Measurements from ENCODE around the gene MCCC1. TPM values are rescaled to one million over a fixed set of nuclear protein-coding genes. Genes with fewer than 3 reads are reported as not detected.

The MCCC1 gene
- total RNA-seq, 1 experiment from 2014 or later, result 74.7 TPM

DNA sequence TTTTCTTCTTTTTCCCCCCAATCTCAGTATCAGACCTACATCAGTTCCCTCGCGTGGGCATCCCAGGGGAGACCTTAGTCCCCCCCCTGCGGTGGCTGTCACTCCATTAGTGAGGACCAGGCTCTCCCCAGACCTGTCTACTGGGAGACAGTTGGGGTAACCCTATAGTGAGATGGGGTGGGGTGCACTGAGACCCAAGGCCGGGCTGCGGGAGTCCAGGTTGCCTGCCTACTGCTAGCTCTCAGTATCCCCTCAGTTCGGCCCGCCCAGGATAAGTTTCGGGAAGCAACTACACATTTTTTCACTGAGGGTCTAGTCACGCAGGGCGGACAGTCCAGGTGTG is 118.3 kb downstream of the MCCC1 start:
- Mint-ChIP-seq H3K36me3 (ENCODE audit: insufficient read depth, unreplicated experiment) (peaks cover 25% of the 10 kb centered on the region), H3K9me3 (ENCODE audit: low read depth, unreplicated experiment) (no peaks in the 10 kb centered on the region), H3K27ac (ENCODE audit: unreplicated experiment) (peak overlapping the region; percentile 54), H3K27me3 (ENCODE audit: unreplicated experiment) (no peaks in the 10 kb centered on the region), H3K4me1 (ENCODE audit: low read depth, unreplicated experiment) (peaks cover 9% of the 10 kb centered on the region), H3K4me3 (ENCODE audit: low read depth, unreplicated experiment) (peak overlapping the region; percentile 92)
- intact Hi-C loops (cut with micrococcal nuclease; ENCODE audit: unreplicated experiment), result no loop called here
- CTCF ChIA-PET, result no interaction called here
- no peak for DNase-seq
- BruUV-seq (replicated peaks), result TSS peak; percentile 36
- no peak for TF ChIP-seq CTCF (IDR thresholded peaks at IDR 0.05; ENCODE audit: unreplicated experiment)

DNA sequence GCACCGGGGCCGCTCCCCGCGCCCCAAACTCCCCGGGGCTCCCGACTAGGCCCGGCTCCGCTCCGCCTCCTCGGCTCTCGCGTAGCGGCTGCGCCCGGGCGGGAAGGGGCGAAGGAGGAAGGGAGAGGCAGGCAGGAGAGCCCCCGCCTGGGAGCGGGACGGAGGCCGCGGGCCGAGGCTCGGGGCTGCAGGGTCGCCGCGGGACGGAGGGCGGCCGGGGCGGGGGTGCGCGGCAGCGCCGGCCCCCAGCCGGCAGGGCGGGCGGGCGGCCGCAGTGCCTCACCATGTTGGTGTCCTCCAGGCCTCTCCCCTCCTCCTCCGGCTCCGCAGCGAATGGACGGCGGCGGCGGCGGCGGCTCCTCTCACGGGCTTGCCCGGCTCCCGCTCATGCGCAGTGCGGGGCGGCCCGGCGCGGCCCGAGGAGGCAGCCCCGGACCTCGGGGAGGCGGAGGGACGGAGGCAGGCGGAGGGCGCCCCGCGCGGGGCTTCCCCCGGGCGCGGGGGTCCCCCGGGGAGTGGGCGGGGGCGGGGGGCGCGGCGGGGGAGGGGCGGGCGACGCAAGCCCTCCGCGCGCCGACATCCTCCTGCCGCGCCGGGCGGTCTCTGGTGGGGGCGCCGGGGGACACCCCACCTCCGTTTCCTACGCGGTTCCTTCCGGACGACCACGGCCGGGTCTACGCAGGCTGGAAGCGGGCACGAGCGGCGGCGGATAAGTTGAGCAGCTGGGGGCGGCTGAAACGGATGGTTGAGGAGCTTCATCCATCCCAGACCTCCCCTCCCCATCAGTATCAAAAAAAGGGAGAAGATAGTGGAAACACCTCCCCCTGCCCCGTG is 118.9 kb downstream of the MCCC1 start, which contains the start of gene DCUN1D1:
DCUN1D1 (minus strand) TSS at position 335 of the 834 bp plus-strand sequence; CDS start at position 286, 49 bp downstream.
- no peak for TF ChIP-seq CTCF (IDR thresholded peaks at IDR 0.05; ENCODE audit: unreplicated experiment)
- peaks cover 25% of the 10 kb centered on the region for H3K36me3 Mint-ChIP-seq (ENCODE audit: insufficient read depth, unreplicated experiment)
- H3K4me1 Mint-ChIP-seq (ENCODE audit: low read depth, unreplicated experiment), result peaks cover 9% of the 10 kb centered on the region
- BruUV-seq (replicated peaks), result no TSS peak
- H3K9me3 Mint-ChIP-seq (ENCODE audit: low read depth, unreplicated experiment), result no peaks in the 10 kb centered on the region
- peak; percentile 98 for DNase-seq
- peak within 1 kb of the TSS; percentile 77 for H3K27ac Mint-ChIP-seq (ENCODE audit: unreplicated experiment)
- H3K4me3 Mint-ChIP-seq (ENCODE audit: low read depth, unreplicated experiment), result peak within 1 kb of the TSS; percentile 92
- CTCF ChIA-PET, result no interaction called here
- intact Hi-C loops (cut with micrococcal nuclease; ENCODE audit: unreplicated experiment), result no loop called here
- no peaks in the 10 kb centered on the region for H3K27me3 Mint-ChIP-seq (ENCODE audit: unreplicated experiment)

GRCh38 chr3:182979674-182980191 is 119.6 kb downstream of the MCCC1 start:
- peak; percentile 44 for DNase-seq
- intact Hi-C loops (cut with micrococcal nuclease; ENCODE audit: unreplicated experiment), result no loop called here
- no peak for TF ChIP-seq CTCF (IDR thresholded peaks at IDR 0.05; ENCODE audit: unreplicated experiment)
- Mint-ChIP-seq H3K27me3 (ENCODE audit: unreplicated experiment) (no peaks in the 10 kb centered on the region), H3K36me3 (ENCODE audit: insufficient read depth, unreplicated experiment) (peaks cover 25% of the 10 kb centered on the region), H3K9me3 (ENCODE audit: low read depth, unreplicated experiment) (no peaks in the 10 kb centered on the region), H3K27ac (ENCODE audit: unreplicated experiment) (peak overlapping the region; percentile 77), H3K4me1 (ENCODE audit: low read depth, unreplicated experiment) (peaks cover 9% of the 10 kb centered on the region), H3K4me3 (ENCODE audit: low read depth, unreplicated experiment) (peak overlapping the region; percentile 92)
- no TSS peak for BruUV-seq (replicated peaks)
- CTCF ChIA-PET, result no interaction called here

DNA sequence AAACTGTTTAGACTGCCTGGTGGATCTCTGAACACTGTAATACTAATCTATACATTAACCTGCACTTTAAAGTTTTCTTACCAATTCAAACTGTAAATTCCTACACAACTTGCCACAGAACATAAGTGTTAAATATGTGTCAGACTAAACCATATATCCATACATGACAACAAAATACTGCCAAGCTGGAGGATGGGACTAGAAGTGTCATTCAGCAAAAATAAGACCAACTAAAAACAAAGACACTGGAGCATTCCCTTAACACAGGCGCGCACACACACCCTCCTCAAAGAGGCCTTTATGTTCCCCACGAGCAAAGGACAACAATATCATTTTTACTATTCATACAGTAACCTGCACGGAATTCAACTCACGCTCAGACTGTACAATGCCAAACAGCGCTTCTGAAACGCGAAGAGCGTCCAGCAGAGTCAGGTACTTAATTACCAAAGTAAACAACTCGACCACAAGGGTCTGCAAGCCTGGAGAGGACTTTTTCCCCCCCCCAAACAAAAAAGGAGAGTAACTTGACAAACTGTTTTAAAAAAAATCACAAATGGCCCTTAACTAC is 120.1 kb downstream of the MCCC1 start:
- intact Hi-C loops (cut with micrococcal nuclease; ENCODE audit: unreplicated experiment), result no loop called here
- Mint-ChIP-seq H3K9me3 (ENCODE audit: low read depth, unreplicated experiment) (no peaks in the 10 kb centered on the region), H3K36me3 (ENCODE audit: insufficient read depth, unreplicated experiment) (peaks cover 25% of the 10 kb centered on the region), H3K27me3 (ENCODE audit: unreplicated experiment) (no peaks in the 10 kb centered on the region), H3K4me3 (ENCODE audit: low read depth, unreplicated experiment) (peak overlapping the region; percentile 92), H3K4me1 (ENCODE audit: low read depth, unreplicated experiment) (peaks cover 9% of the 10 kb centered on the region), H3K27ac (ENCODE audit: unreplicated experiment) (peak overlapping the region; percentile 77)
- TSS peak; percentile 75 for BruUV-seq (replicated peaks)
- CTCF ChIA-PET, result no interaction called here
- DNase-seq, result no peak
- TF ChIP-seq CTCF (IDR thresholded peaks at IDR 0.05; ENCODE audit: unreplicated experiment), result no peak

Data from Calu3 (cell line).